HTR-8/SVneo (cell line): ENCODE results near the gene FBN2.
"Not testable (repeated sequence)": the region's sequence is repeated elsewhere in the genome, so short reads cannot be mapped to it uniquely, and the experiment has no call there.

Source experiments
- DNase-seq: peaks from one replicate; pipeline ENCODE4 v3.0.0; 2011; ENCODE audit warnings: low spot score, mixed read lengths; ENCODE audit not compliant: insufficient read length
- FAIRE-seq: peaks from 2 replicates; lab custom pipeline; 2011; peaks lifted over from hg19 to GRCh38; lab: Jason Lieb, UNC

The FBN2 gene

GRCh38 chr5:128335339-128335738 lies 202.7 kb downstream of the FBN2 start:
- DNase-seq: no peak
- FAIRE-seq: no peak

GRCh38 chr5:128334010-128334716 lies 203.9 kb downstream of the FBN2 start:
- FAIRE-seq (no peak), DNase-seq (no peak)

- no peak for DNase-seq
- no peak for FAIRE-seq
Observed at GRCh38 chr5:128331261-128331660, 206.8 kb downstream of the FBN2 start.

GRCh38 chr5:128329386-128329939 lies 208.6 kb downstream of the FBN2 start:
- no peak for FAIRE-seq

GRCh38 chr5:128328446-128328845 lies 209.6 kb downstream of the FBN2 start:
- no peak for DNase-seq
- no peak for FAIRE-seq

More at GRCh38 chr5:128329386-128329939, 208.6 kb downstream of the FBN2 start:
- DNase-seq: no peak

GRCh38 chr5:128328007-128328406 lies 210.0 kb downstream of the FBN2 start:
- no peak for DNase-seq
- no peak for FAIRE-seq

GRCh38 chr5:128321418-128321817 lies 216.6 kb downstream of the FBN2 start:
- DNase-seq, FAIRE-seq: not testable (repeated sequence)

GRCh38 chr5:128318691-128319090 lies 219.4 kb downstream of the FBN2 start:
- FAIRE-seq: no peak
- DNase-seq: no peak

GRCh38 chr5:128317481-128317880 lies 220.6 kb downstream of the FBN2 start:
- DNase-seq: no peak
- FAIRE-seq: no peak

- DNase-seq (no peak), FAIRE-seq (no peak)
Observed at GRCh38 chr5:128315671-128316070, 222.4 kb downstream of the FBN2 start.

- FAIRE-seq (no peak), DNase-seq (no peak)
Observed at GRCh38 chr5:128305341-128305740, 232.7 kb downstream of the FBN2 start.

GRCh38 chr5:128304791-128305190 lies 233.3 kb downstream of the FBN2 start:
- no peak for DNase-seq
- FAIRE-seq: no peak

GRCh38 chr5:128304088-128304487 lies 234.0 kb downstream of the FBN2 start:
- DNase-seq: peak; percentile 2
- no peak for FAIRE-seq

GRCh38 chr5:128303593-128303992 lies 234.5 kb downstream of the FBN2 start:
- FAIRE-seq (no peak), DNase-seq (no peak)

GRCh38 chr5:128300181-128300580 lies 237.9 kb downstream of the FBN2 start:
- DNase-seq (no peak), FAIRE-seq (no peak)

GRCh38 chr5:128290152-128290858 lies 247.7 kb downstream of the FBN2 start:
- FAIRE-seq (no peak), DNase-seq (no peak)

- FAIRE-seq (no peak), DNase-seq (no peak)
Observed at GRCh38 chr5:128287740-128288139, 250.3 kb downstream of the FBN2 start.

- no peak for FAIRE-seq
Observed at GRCh38 chr5:128284236-128284635, 253.8 kb downstream of the FBN2 start.

GRCh38 chr5:128279345-128279744 lies 258.7 kb downstream of the FBN2 start:
- DNase-seq (no peak), FAIRE-seq (no peak)

More at GRCh38 chr5:128284236-128284635, 253.8 kb downstream of the FBN2 start:
- DNase-seq: no peak

- DNase-seq: peak; percentile 28
- FAIRE-seq: no peak
Observed at GRCh38 chr5:128276537-128277216, 261.4 kb downstream of the FBN2 start.

GRCh38 chr5:128274441-128274840 lies 263.6 kb downstream of the FBN2 start:
- DNase-seq: no peak
- no peak for FAIRE-seq
